DMS153 treated with DMSO at 0.1 percent for 48 hours (cell line): ENCODE results near the gene KRT39.
A peak's percentile ranks its signal among the peaks of the same experiment; 100 is the strongest.
"Not testable (repeated sequence)": the region's sequence is repeated elsewhere in the genome, so short reads cannot be mapped to it uniquely, and the experiment has no call there.

ENCODE experiments used
- DNase-seq: peaks from one replicate; lab custom pipeline; 2025; ENCODE audit not compliant: unreplicated experiment; lab: John Stamatoyannopoulos, UW

Gene KRT39

DNA sequence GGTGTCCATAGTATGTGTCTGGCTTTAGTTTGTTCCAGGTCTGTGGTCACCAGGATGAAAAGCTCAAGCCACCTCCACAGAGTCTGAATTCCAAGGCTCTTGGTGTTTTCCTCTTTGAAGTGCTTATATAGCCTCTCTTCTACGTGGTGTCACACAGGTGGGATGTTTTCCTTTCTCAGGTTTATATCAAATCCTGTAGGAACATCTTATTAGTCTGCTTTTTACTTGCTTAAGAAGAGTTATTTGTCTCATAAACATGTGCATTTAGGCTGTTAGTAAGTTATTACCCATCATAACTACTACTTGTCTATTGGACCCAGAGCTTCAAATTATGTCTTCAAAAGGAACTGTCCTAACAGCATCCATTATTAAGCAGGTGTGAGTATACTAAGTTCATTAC, at the start of gene KRT39:
TSS of gene KRT39 (minus strand) at position 101 of the 400 bp plus-strand sequence. CDS start at position 9, 92 bp downstream.
- DNase-seq: no peak

DNA sequence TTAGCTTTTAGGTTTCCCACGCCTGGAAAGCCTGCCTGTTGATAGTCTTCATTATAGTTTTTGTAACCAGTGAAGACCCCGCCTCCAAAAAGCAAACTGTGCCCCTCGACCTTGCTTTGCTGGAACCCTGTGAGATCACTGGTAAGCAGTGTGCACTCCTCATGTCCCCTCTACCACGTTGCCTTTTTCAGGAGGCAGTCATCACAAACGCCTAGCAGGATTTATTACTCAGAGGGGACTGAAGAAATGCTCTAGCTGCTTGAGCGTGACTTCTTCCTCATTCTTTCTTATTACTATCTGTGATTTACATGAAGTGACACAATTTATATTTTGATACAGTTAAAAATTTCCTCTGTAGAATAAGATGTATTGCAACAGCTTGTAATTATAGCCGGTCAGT, 48.7 kb upstream of the KRT39 start:
- no peak for DNase-seq

DNA sequence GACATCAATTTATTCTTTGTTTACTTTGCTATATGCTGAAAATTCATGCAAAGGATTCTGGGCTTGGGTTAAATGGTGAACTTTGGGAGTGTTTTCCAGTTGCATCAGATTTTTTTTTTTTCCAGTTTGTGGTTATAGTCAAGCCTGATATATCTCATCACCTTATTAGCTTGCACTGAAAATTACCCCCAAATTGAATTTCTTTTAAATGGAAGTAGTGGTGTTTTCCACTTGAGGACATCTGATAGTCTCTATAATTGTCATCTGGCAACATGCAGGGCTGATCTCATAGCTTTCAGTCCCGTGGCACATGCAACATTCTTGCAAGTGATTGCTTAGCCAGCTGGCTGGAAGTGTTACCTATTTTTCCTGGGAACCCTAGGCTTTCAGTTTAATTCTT, 46.9 kb upstream of the KRT39 start:
- no peak for DNase-seq

DNA sequence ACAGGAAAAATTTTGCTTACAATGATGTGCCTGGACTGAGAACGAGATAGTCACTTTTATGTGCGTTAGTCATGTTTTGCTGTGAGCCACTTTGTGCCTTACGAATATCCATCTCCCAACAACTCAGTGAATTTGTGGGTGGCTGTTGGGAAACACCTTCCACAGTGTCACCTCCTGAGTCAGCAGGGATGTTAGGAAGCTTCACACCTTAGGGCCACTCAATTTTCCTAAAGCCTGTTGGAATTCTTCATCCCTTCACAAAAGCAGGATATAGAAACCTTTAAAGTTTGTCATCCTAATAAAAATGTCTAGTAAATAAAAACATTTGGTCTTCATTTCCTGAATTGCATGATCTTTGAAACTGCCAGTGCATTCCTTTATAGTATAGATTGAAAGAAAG, 46.4 kb upstream of the KRT39 start:
- DNase-seq: no peak

- no peak for DNase-seq
These were observed 45.8 kb upstream of the KRT39 start for GRCh38 chr17:41012326-41013120.

- DNase-seq: no peak
These were observed 43.7 kb upstream of the KRT39 start for GRCh38 chr17:41010441-41010840.

DNA sequence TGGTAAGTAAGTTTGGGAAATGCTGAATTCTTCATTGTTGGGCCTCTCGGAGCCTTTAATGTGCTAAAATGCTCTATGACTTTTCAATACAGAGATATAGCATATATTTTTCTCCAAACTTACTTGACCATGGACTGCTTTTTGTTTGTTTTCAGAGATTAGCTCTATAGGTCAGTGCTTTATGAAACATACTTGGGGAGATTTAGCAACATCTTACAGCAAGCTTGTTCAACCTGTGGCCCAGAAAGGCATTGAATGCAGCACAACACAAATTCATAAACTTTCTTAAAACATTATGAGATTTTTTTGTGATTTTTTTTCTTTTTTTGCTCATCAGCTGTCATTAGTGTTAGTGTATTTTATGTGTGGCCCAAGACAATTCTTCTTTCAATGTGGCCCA, 43.2 kb upstream of the KRT39 start:
- no peak for DNase-seq

- peak; percentile 31 for DNase-seq
These were observed 42.6 kb upstream of the KRT39 start for GRCh38 chr17:41009301-41009760.

GRCh38 chr17:41008811-41009210, 42.1 kb upstream of the KRT39 start, which contains the start of gene KRTAP3-1:
KRTAP3-1 (minus strand) TSS chr17:41009128; CDS start chr17:41009074, 54 bp downstream.
- DNase-seq: no peak

DNA sequence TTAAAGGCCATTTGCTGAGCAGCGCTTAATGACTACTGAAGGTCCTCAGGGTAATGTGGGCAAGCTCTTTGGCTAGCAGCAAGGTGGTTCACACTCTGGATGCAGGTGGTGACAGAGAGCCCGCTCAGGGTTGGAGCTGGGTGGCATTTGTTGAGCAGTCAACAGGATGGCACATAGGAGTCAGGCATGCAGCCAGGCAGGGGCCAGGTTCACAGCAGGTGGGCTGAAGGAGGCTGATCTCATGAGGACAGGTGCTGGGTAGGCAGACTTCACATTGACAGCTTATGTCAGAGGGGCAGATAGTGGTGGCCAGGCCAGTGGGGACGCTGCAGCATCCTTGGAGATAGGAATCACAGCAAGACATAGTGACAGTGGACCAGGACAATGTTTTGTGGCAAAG, 37.6 kb upstream of the KRT39 start:
- DNase-seq: no peak

DNA sequence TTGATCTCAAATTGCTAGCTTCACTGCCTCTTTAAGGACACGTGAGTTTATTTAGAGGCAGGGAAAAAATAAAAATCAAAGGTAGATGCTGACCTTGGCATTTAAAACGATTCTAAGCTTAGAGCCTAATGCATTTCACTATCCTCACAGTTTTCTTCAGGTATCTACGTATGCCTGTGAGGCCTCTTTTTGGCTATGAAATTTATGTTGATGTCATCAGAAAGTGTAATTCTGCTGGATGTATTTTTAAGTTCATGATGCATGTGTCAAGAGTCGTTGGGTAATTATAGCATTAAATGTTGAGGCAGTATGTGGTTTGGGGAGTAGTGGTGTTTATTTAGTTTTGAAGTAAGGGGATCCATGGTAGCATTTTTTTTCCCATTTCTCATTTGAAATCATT, 37.2 kb upstream of the KRT39 start:
- DNase-seq: no peak

GRCh38 chr17:41002814-41003213, 36.1 kb upstream of the KRT39 start:
- no peak for DNase-seq

- no peak for DNase-seq
These were observed 35.0 kb upstream of the KRT39 start for GRCh38 chr17:41001795-41002194.

DNA sequence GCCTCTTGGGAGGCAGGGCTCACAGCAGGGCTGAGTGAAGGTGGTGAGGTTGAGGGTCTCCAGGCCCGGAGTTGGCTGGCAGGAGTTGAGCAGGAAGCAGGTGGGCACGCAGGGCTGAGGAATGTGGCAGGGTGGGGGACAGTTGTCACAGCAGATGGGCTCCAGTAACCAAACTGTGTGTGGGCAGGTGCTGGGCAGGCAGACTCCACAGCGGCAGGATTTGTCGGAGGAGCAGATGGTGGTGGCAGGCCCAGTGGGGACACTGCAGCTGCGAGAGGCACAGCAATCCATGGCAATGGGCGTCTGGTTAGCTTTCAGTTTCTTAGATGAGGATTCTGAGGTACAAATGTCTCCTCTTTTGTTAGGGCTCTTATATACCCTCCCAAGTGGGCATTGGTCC, 32.8 kb upstream of the KRT39 start, which contains the start of gene KRTAP3-2:
TSS of gene KRTAP3-2 (minus strand) at position 344 of the 400 bp plus-strand sequence. CDS start at position 291, 53 bp downstream.
- DNase-seq: not testable (repeated sequence)

GRCh38 chr17:40997361-40997760, 30.6 kb upstream of the KRT39 start:
- no peak for DNase-seq

GRCh38 chr17:40996829-40997228, 30.1 kb upstream of the KRT39 start:
- no peak for DNase-seq

DNA sequence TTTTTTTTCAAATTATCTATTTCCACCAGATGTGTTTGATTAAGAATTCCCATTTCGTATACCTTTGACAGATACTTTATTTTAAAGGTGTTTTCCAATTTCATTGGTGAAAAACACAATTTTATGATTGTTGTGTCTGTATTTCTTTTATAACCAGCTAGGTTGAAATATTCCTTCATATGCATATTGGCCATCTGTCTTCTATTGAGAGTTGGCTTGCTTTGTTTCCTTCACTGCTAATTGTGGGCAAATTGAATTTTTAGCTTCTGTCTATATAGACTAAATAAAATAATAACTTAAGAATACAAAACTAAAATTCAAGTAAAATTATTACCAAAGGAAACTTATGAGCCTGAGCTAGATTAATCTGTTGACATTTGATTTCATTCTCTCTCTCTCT, 28.4 kb upstream of the KRT39 start:
- no peak for DNase-seq

GRCh38 chr17:40993839-40994238, 27.1 kb upstream of the KRT39 start, which contains the start of gene KRTAP3-3:
KRTAP3-3 (minus strand) TSS chr17:40994164; CDS start chr17:40994097, 67 bp downstream.
- DNase-seq: peak; percentile 78

- no peak for DNase-seq
These were observed 26.3 kb upstream of the KRT39 start for GRCh38 chr17:40993084-40993483.

DNA sequence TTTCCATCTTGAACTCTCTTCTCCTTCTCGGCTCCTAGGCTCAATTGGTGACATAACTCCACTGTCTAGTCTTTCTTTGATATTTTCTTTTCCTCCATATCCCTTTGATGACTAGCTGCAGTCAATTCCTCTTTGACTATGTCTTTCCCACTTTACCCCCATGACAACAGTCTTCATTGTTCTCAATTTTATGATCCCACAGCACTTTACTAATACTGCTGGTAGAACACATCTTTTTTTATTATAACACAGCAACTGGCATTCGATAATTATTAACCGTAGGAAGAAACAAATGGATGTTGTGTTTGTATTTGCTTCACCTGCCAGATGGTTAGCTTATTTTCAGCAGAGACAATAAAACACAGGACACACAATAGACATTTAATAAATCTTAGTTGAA, 25.9 kb upstream of the KRT39 start:
- DNase-seq: no peak

DNA sequence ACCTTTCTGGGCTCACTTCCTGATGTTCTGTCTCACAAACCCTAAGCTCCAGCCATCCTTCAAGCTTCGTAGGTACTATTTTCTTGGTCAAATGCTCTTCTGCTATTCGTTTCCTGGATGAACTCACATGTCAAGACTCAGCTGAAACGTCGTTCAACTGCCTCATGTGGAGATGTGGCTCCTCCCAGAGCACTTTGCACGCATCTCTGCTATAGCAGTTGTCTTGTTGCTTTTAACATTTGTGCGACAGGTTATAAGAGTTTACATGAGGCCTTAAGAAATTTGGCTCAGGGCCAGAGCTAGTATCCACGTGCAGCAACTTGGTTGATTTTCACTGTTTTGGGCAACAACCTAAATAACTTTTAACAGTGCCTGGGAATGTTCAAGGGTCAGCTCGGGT, 20.2 kb upstream of the KRT39 start:
- no peak for DNase-seq

- DNase-seq: no peak
These were observed 17.5 kb upstream of the KRT39 start, which contains the start of gene KRT40 for GRCh38 chr17:40984226-40984625. KRT40 (minus strand) TSS chr17:40984326; CDS start chr17:40984273, 53 bp downstream.
